Measurements from ENCODE around the gene GRSF1. TPM values are rescaled to one million over a fixed set of nuclear protein-coding genes. Genes with fewer than 3 reads are reported as not detected.

GRSF1 gene
- total and polyA plus RNA-seq, 5 experiments from 2014 or later: 57.5 to 96.6 (median 71.8) TPM

DNA sequence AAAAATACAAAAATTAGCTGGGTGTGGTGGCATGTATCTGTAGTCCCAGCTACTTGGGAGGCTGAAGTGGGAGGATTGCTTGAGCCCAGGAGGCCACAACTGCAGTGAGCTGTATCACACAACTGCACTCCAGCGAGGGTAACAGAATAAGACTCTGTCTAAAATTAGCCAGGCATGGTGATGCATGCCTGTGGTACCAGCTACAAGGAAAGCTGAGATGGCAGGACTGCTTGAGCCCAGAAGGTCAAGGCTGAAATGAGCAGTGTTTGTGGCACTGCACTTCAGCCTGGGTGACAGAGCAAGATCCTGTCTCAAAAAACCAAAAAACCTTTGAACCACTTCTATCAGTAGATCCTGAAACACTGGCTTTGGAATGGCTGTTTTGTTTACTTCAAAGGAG is 10.2 kb downstream of the GRSF1 start:
- ATAC-seq: no peak
- DNase-seq: no peak
- POLR2A ChIA-PET: interaction anchor here (3.3 kb wide), 1 partner anchor 10 kb away, joined by 15 read pairs; the partner anchor contains the start of gene GRSF1

DNA sequence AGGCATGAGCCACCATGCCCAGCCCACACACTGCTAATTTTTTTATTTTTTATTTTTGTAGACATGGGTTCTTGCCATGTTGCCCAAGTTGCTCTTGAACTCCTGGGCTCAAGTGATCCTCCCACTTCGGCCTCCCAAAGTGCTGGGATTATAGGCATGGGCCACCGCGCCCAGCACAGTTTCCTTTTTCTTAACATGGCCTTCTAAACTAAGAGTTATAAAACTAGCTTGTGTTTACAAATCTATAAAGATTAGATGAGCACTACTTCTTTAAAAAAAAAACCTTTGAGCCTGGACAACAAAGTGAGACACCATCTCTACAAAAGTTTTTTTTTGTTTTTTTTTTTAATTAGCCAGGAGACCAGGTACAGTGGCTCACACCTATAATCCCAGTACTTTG is 10.7 kb downstream of the GRSF1 start:
- DNase-seq: no peak
- H3K4me1 Mint-ChIP-seq: peaks cover 0 to 15% (median 9%) of the 10 kb centered on the region in 4 donors
- H3K9me3 Mint-ChIP-seq: no peaks in the 10 kb centered on the region
- H3K27ac Mint-ChIP-seq: no peak overlapping the region
- peaks cover 0 to 95% (median 27%) of the 10 kb centered on the region in 3 donors for H3K36me3 Mint-ChIP-seq
- H3K27me3 Mint-ChIP-seq: no peaks in the 10 kb centered on the region
- ATAC-seq: no peak
- H3K4me3 Mint-ChIP-seq: no peak overlapping the region
- POLR2A ChIA-PET: interaction anchor here (3.3 kb wide), 1 partner anchor 10 kb away, joined by 15 read pairs; the partner anchor contains the start of gene GRSF1

More for the DNA sequence above, 10.2 kb downstream of the GRSF1 start:
- Mint-ChIP-seq H3K36me3 (peaks cover 0 to 95% (median 27%) of the 10 kb centered on the region in 3 donors), H3K27me3 (no peaks in the 10 kb centered on the region), H3K9me3 (no peaks in the 10 kb centered on the region), H3K4me3 (no peak overlapping the region), H3K4me1 (peaks cover 2 to 16% (median 9%) of the 10 kb centered on the region in 4 donors), H3K27ac (peak overlapping the region in 1 of 10 donors; percentile 84)

DNA sequence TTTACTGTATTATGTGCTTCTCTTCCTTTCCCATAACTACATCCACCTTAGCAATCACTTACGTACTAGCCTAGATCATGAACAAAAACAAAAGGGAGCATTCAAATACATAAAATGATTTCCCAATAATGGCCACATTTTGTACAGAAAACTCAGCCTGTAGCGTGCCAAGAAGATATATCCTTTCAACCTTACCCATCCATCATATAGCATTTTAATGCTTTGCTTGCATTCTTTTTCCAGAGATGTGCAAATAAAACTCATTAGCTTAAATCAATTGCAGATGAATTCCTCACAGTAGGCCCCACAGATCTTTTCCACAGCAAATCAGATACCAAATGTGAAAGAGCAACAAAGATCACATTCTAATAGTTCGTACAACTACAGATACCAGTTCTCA is 20.8 kb downstream of the GRSF1 start:
- Mint-ChIP-seq H3K4me1 (peaks cover 7 to 23% (median 17%) of the 10 kb centered on the region in 4 donors), H3K27ac (peak overlapping the region in 7 of 10 donors; percentile 1 to 60 (median 36)), H3K9me3 (no peaks in the 10 kb centered on the region), H3K36me3 (peaks cover 8 to 58% (median 26%) of the 10 kb centered on the region in 3 donors), H3K27me3 (no peaks in the 10 kb centered on the region), H3K4me3 (no peak overlapping the region)
- DNase-seq (no peak), ATAC-seq (no peak)
- POLR2A ChIA-PET: no interaction called here

DNA sequence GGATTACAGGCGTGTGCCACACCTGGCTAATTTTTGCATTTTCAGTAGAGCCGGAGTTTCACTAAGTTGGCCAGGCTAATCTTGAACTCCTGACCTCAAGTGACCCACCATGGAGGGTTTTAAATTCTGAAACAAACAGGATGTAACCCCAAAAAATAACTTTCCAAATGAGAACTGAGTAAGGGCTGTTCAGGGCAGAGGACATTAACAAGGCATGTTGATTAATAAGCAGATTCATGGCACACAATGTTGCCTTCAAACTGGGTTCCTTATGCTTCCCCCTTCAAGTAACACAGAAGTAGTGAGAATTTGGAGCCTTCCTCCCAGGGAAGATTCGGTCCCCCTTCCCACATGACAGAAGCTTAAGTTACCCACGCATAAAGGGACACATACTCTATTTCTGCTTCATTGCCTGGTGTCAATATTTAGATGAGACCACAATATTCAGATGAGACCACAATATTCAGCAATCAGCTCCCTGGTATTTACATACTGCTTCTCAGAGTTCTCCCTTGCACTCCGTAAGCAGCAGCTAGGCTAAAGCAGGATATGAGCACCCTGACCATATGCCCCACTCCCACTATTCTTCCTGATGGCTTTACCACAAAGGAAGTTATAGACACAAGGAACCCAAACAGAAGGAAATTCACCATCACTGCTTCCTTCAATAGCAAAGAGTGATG is 21.4 kb downstream of the GRSF1 start:
- no peaks in the 10 kb centered on the region for H3K27me3 Mint-ChIP-seq
- ATAC-seq: no peak
- peaks cover 7 to 23% (median 17%) of the 10 kb centered on the region in 4 donors for H3K4me1 Mint-ChIP-seq
- no peak overlapping the region for H3K4me3 Mint-ChIP-seq
- H3K9me3 Mint-ChIP-seq: no peaks in the 10 kb centered on the region
- no peak for DNase-seq
- peak overlapping the region in 9 of 10 donors; percentile 1 to 70 (median 47) for H3K27ac Mint-ChIP-seq
- peaks cover 8 to 52% (median 25%) of the 10 kb centered on the region in 3 donors for H3K36me3 Mint-ChIP-seq
- POLR2A ChIA-PET: no interaction called here

DNA sequence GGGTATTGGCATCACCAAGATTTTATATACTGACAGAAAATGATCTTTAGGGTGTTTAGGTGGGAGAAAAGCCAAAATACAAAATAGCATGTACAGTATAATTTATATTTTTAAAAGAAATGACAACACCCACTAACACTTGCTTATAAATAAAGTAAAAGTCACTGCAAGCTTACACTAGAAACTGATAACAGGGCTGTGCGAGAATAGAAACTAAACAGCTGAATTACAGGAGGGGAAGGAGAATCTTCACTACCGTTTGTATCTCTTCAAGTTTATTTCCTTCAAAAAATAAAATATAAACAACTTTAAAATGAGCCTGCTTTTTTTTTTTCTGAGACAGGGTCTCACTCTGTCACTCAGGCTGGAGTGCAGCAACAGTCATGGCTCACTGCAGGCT is 22.8 kb downstream of the GRSF1 start:
- ATAC-seq: no peak
- peak overlapping the region in 7 of 10 donors; percentile 0 to 73 (median 15) for H3K27ac Mint-ChIP-seq
- H3K27me3 Mint-ChIP-seq: no peaks in the 10 kb centered on the region

DNA sequence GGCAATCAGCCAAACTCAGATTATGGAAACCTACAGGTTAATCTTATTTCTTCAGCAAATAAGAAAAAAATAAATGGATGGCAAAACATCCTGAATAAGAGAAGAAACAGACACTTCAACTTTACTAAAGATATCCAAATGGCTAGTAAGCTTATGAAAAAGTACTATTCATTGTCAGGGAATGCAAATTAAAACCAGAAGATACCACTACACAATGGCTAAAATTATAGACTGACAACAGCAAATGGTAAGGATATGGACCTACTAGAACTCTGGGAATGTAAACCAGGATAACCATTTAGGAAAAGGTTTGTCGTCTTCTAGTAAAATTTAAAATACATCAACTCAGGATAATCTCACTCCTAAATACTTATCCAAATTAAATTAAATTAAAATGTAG is 24.3 kb downstream of the GRSF1 start:
- H3K4me3 Mint-ChIP-seq: no peak overlapping the region
- DNase-seq (no peak), ATAC-seq (no peak)
- no peaks in the 10 kb centered on the region for H3K27me3 Mint-ChIP-seq
- POLR2A ChIA-PET: no interaction called here
- peaks cover 4 to 26% (median 23%) of the 10 kb centered on the region in 3 donors for H3K36me3 Mint-ChIP-seq
- peaks cover 7 to 23% (median 17%) of the 10 kb centered on the region in 4 donors for H3K4me1 Mint-ChIP-seq
- peaks cover 0 to 2% (median 0%) of the 10 kb centered on the region in 9 donors for H3K9me3 Mint-ChIP-seq
- no peak overlapping the region for H3K27ac Mint-ChIP-seq

More for the DNA sequence above, 22.8 kb downstream of the GRSF1 start:
- Mint-ChIP-seq H3K4me1 (peaks cover 7 to 23% (median 17%) of the 10 kb centered on the region in 4 donors), H3K4me3 (no peak overlapping the region), H3K9me3 (peaks cover 0 to 2% (median 0%) of the 10 kb centered on the region in 9 donors), H3K36me3 (peaks cover 7 to 38% (median 25%) of the 10 kb centered on the region in 3 donors)
- POLR2A ChIA-PET: interaction anchor here (1.3 kb wide), 1 partner anchor 130 kb away, joined by 3 read pairs; no protein-coding TSS in a partner anchor
- no peak for DNase-seq

DNA sequence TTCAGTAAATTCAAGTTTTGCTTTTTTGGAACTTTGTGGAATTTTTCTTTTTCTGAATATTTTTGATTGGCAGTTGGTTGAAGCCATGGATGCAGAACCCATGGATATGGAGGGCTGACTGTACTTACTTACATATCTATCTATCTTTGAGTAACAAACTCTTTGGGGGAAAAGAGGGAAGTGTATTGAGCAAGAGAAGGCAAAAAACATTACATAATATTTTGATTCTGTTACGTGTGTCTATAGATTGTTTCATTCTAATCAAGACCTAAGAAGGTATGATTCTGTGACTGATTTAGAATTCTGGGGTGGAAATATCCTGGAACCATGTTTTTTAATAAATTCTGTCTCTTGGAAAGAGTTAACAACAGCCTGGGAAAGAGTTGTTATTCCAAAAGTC is 31.5 kb downstream of the GRSF1 start:
- no peak overlapping the region for H3K27ac Mint-ChIP-seq
- POLR2A ChIA-PET: no interaction called here
- peaks cover 0 to 6% (median 2%) of the 10 kb centered on the region in 3 donors for H3K36me3 Mint-ChIP-seq
- peak overlapping the region in 1 of 10 donors; percentile 48 for H3K4me3 Mint-ChIP-seq
- DNase-seq (no peak), ATAC-seq (no peak)
- peaks cover 0 to 5% (median 0%) of the 10 kb centered on the region in 9 donors for H3K9me3 Mint-ChIP-seq
- H3K4me1 Mint-ChIP-seq: peaks cover 0 to 3% (median under 1%) of the 10 kb centered on the region in 4 donors
- H3K27me3 Mint-ChIP-seq: no peaks in the 10 kb centered on the region

DNA sequence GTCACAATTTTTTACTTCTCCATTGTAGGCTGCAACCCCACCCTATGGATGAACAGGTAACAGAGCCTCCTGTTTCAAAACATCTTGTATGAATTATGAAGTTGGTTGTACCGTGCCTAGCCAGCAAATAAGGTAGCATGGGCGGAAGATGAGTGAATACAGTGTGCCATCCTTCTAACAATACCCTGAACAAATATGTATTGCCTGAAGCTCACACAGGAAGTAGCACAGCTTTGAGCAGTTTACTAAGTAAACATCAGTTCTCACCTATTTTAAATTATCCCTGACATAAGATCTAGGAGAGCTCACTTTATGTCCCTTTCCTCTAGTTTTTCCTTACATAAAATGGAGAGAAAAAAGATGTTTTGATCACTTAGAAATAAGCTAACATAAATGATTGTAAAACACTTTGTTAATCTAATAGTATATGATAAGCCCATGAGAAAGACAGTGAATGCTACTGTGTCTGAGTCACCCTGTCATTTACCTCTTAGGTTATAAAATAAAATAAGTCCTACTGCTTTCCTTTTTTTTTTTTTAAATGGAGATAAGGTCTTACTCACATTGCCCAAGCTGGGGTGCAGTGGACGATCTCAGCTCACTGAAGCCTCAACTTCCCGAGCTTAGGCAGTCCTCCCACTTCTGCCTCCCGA is 36.6 kb downstream of the GRSF1 start:
- POLR2A ChIA-PET: interaction anchor here (2.3 kb wide), 1 partner anchor 36 kb away, joined by 9 read pairs; the partner anchor contains the start of gene GRSF1
- DNase-seq (peak in 1 of 10 donors; percentile 4), ATAC-seq (peak in 1 of 2 donors; percentile 46)
- H3K4me3 Mint-ChIP-seq: peak overlapping the region in 1 of 10 donors; percentile 8
- no peaks in the 10 kb centered on the region for H3K27me3 Mint-ChIP-seq
- H3K4me1 Mint-ChIP-seq: peaks cover 10 to 26% (median 23%) of the 10 kb centered on the region in 4 donors
- H3K9me3 Mint-ChIP-seq: no peaks in the 10 kb centered on the region
- peaks cover 0 to 10% (median 1%) of the 10 kb centered on the region in 3 donors for H3K36me3 Mint-ChIP-seq
- H3K27ac Mint-ChIP-seq: peak overlapping the region in 6 of 10 donors; percentile 1 to 69 (median 30)

DNA sequence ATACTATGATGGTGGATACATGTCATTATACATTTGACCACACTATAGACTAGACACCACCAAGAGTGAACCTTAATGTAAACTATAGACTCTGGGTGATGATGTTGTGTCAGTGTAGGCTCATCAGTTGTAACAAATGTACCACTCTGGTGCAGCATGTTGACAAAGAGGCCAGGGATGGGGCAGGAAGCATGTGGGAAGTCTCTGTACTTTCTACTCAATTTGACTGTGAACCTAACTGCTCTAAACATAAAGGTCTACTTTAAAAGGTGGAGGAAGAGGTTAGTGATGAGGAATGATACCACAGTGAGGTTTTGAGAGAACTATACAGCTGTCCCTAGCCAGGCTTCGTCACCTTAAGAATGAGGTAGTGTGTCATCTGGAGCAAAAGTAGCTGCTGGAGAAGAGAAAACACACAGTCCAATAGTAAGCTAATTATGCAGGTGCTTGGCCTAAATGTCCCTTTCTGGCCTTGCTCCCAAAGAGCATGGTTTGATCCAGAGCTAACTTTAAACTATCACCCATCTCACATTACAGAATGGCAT is 38.4 kb downstream of the GRSF1 start:
- H3K27ac Mint-ChIP-seq: peak overlapping the region; percentile 3 to 87 (median 76)
- DNase-seq: peak in 3 of 10 donors; percentile 10 to 51 (median 43)
- peaks cover 5 to 17% (median 5%) of the 10 kb centered on the region in 3 donors for H3K36me3 Mint-ChIP-seq
- H3K4me3 Mint-ChIP-seq: peak overlapping the region in 5 of 10 donors; percentile 1 to 54 (median 28)
- H3K27me3 Mint-ChIP-seq: no peaks in the 10 kb centered on the region
- peaks cover 10 to 26% (median 23%) of the 10 kb centered on the region in 4 donors for H3K4me1 Mint-ChIP-seq
- H3K9me3 Mint-ChIP-seq: peaks cover 0 to 1% (median 0%) of the 10 kb centered on the region in 9 donors
- POLR2A ChIA-PET: no interaction called here
- peak; percentile 53 to 77 for ATAC-seq

DNA sequence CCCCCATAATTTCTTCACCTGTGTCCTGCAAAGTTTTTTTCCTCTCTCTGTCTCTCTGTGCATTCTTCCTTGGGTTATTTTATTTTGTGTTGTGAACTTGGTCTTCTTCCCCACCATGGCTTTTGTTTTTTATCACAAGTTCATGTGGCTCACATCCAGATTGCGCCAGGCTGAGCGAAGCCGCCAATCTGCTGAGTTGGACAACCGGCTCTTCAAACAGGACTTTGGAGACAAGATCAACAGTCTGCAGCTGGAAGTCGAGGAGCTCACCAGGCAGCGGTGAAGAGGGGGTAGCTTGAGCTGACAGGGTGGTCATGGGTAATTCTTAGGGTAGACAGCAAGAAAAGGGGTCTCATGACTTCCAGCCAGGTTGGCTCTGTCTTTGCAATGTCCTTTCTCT is 46.1 kb downstream of the GRSF1 start:
- Mint-ChIP-seq H3K4me1 (no peaks in the 10 kb centered on the region), H3K4me3 (no peak overlapping the region), H3K9me3 (peaks cover 0 to 5% (median 0%) of the 10 kb centered on the region in 9 donors)

DNA sequence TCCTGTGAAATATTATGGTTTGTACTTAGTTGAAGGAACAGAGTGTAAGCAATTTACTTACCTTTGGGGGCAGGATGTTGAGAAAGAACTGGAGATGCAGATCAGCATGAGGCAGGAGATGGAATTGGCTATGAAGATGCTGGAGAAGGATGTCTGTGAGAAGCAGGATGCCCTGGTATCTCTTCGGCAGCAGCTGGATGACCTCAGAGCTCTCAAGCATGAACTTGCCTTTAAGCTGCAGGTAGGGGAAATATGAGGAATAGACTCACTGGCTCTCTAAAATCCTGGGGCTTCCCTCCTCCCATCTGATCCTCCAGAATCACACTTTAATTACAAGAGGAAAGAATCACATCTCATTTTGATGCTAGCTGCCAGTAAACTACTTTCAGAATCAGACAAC is 51.0 kb downstream of the GRSF1 start:
- ATAC-seq (no peak), DNase-seq (no peak)
- no peak overlapping the region for H3K27ac Mint-ChIP-seq
- H3K4me3 Mint-ChIP-seq: no peak overlapping the region
- H3K9me3 Mint-ChIP-seq: no peaks in the 10 kb centered on the region
- peaks cover 0 to 2% (median 0%) of the 10 kb centered on the region in 4 donors for H3K4me1 Mint-ChIP-seq
- no peaks in the 10 kb centered on the region for H3K27me3 Mint-ChIP-seq
- POLR2A ChIA-PET: no interaction called here
- H3K36me3 Mint-ChIP-seq: peaks cover 12 to 64% (median 19%) of the 10 kb centered on the region in 3 donors

More for the DNA sequence above, 46.1 kb downstream of the GRSF1 start:
- Mint-ChIP-seq H3K27me3 (no peaks in the 10 kb centered on the region), H3K27ac (peak overlapping the region in 1 of 10 donors; percentile 11), H3K36me3 (peaks cover 17 to 62% (median 33%) of the 10 kb centered on the region in 3 donors)
- DNase-seq: no peak
- ATAC-seq: no peak
- POLR2A ChIA-PET: no interaction called here

DNA sequence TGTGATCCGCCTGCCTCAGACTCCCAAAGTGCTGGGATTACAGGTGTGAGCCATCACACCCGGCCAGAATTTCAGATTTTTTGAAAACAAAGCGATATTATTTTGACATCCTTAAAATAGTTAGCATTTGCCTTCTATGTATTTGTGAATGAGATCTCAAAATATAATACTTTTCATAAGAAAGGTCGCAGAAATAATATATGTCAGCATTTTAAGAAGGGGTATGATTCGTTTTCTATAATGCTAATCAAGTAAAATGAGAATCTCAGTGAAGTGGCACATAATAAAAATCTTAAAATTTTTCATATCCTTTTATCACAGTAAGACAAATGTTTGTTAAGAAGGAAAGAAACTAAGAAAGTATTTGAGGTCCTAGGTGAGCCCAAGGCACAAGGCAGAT is 52.2 kb downstream of the GRSF1 start:
- no peak overlapping the region for H3K4me3 Mint-ChIP-seq
- POLR2A ChIA-PET: no interaction called here
- H3K4me1 Mint-ChIP-seq: peaks cover 0 to 2% (median 0%) of the 10 kb centered on the region in 4 donors
- H3K27me3 Mint-ChIP-seq: no peaks in the 10 kb centered on the region
- ATAC-seq (no peak), DNase-seq (no peak)
- peaks cover 12 to 59% (median 15%) of the 10 kb centered on the region in 3 donors for H3K36me3 Mint-ChIP-seq
- H3K9me3 Mint-ChIP-seq: no peaks in the 10 kb centered on the region
- no peak overlapping the region for H3K27ac Mint-ChIP-seq

Data from naive thymus-derived CD8-positive, alpha-beta T cell (primary cell).